G401 (cell line): Measurements from ENCODE around the gene FNIP2. TPM values are rescaled to one million over a fixed set of nuclear protein-coding genes. Genes with fewer than 3 reads are reported as not detected.
"Not testable (repeated sequence)": the region's sequence is repeated elsewhere in the genome, so short reads cannot be mapped to it uniquely, and the experiment has no call there.

Source experiments
- DNase-seq: peaks from one replicate; pipeline ENCODE4 v3.0.0-alpha.2; 2015; ENCODE audit warnings: low spot score
- in situ Hi-C: cut with HindIII; loops from 2 replicates; pipeline ENCODE4 v1.10.0; 2016; ENCODE audit warnings: low sequenced_read_pairs, mixed read lengths
- total RNA-seq: library from RNA; depleted of rRNA; stranded (reverse); fragments of >200 nt; shearing (Covaris generic); gene quantifications from 2 replicates; pipeline ENCODE4 v1.2.3, GENCODE V29; 2014

The FNIP2 gene
- total RNA-seq, 1 experiment from 2014 or later = 28.9 TPM

DNA sequence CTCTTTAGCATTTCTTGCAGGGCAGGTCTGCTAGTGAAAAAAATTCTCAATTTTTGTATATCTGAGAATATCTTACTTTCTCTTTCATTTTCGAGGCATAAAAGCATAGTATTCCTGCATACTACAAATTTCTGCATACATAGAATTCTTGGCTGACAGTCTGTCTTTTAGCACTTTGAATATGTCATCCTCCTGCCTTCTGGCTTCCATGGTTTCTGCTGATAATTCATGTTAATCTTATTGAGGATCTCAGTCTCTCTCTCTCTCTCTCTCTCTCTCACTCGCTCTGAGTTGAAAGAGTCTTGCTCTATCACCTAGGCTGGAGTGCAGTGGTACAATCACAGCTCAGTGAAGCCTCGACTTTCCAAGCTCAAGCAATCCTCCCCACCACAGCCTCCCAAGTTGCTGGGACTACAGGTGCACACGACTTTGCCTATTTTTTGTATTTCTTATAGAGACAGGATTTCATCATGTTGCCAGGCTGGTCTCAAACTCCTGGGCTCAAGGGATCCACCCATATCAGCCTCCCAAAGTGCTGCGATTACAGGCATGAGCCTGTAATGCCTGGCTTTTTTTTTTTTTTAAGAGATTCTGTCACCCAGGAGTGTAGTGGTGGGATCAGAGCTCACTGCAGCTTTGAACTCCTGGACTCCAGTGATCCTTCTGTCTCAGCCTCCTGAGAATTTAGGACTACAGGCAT is 161.3 kb downstream of the FNIP2 start:
- DNase-seq = no peak
- in situ Hi-C loops = no loop called here

GRCh38 chr4:158930639-158930972 is 161.8 kb downstream of the FNIP2 start:
- DNase-seq = no peak
- in situ Hi-C loops = no loop called here

GRCh38 chr4:158933236-158933635 is 164.4 kb downstream of the FNIP2 start:
- no peak for DNase-seq
- in situ Hi-C loops = no loop called here

DNA sequence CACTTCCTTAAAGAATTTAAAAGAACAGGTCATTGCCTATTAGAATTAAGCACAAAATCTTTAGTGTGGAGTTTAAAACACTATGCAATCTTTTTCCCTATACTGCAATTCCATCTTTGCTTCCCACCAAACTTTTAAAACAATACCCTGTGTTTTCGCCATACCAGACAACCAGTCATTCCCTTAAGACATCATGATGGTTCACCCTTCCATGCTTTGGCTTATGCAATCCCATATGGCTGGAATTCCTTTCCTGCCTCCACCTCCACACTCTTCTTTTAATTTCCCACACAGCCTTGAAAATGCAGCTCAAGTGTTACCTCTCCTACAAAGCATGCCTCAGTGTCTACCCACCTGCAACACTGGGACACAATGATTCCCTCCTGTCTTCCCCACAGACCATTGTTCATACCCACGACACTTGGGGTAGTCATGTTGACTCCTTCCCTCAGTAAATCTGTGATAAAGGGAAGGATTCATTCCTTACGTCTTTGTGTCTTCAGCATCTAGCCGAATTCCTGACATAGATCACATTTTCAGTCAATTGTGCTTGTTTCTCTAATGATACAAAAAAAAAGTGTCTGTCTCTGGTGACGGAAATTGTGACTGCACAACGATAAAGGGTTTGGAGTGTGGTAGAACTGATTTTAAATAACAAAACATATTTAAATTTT is 166.3 kb downstream of the FNIP2 start:
- DNase-seq = no peak
- in situ Hi-C loops = no loop called here

DNA sequence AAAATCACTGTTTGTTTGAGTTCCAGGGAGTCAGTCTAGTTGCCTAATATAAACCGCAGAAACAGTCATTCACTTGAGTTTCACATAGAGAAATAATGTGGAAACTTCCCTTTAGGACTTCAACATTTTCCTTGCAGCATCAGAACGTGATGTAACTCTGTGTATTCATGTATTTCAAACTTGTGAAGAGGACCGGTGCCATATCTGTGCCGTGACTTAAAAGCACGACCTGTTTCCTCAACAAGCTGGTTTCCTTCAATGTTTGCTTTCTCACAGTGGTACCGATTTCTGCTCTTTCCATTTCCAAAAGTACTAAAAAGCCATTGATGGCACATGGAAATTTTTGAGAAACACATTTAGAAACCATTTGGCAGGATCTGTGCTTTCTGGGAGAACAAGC is 167.4 kb downstream of the FNIP2 start:
- DNase-seq = peak; percentile 6
- in situ Hi-C loops = no loop called here

DNA sequence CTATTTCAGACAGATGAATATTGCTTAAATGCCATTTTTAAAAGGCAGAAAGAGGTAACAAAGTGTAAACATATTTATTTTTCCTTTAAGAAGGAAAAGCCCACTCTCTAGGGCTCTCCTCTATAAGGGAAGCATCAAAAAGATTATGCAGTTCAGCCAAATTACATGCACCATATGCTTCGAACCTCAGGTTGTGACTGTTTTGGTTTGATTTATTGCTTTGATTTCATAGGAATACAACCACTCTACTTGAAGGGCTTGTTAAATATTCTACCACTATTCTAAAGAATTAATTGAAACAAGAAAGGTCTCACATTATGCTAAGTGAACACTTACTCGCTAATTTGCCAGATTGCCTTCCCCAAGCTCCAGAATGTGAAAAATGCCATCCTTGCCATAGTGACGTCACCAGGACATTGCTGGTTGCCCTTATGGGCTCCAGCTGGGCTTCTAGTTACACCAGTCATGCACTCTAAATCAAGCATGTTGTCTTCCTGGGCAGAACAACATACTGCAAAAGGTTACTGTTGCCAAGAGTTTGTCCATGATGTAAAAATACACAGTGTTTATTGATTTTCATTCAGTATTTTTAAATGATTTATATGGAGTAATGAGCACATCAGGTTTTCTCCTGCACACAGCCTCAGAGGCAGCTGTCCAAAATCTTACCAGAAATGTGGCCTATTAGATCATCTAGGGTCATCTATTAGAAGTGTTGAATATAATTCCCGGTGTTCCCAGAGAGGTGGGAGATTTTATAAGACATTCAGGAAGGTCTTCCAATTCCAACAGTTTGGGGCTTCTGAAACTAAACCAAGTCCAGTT is 169.6 kb downstream of the FNIP2 start:
- peak; percentile 63 for DNase-seq
- in situ Hi-C loops = no loop called here

DNA sequence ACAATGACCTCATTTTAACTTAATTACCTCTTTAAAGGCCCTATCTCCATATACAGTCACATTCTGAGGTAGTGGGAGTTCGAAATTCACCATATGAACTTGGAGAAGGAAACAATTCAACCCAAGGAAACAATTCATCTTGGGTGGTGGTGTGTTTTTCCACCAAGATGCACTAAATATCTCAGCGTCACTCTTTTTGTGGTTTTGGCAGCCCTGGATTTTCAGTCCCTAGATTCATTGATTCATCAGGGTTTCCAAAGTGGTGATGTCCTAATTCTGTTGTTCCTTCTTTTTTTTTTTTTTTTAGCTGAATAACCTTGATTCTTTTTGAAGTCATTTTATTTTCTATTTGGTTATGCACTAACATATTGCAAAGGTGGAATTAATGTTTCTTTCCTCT is 171.4 kb downstream of the FNIP2 start:
- no peak for DNase-seq
- in situ Hi-C loops = no loop called here

GRCh38 chr4:158941321-158941720 is 172.5 kb downstream of the FNIP2 start:
- in situ Hi-C loops = no loop called here
- DNase-seq = no peak

GRCh38 chr4:158941895-158942294 is 173.1 kb downstream of the FNIP2 start:
- no peak for DNase-seq
- in situ Hi-C loops = no loop called here

- in situ Hi-C loops = no loop called here
- DNase-seq = no peak
These were observed 176.8 kb downstream of the FNIP2 start for GRCh38 chr4:158945529-158946108.

- in situ Hi-C loops = no loop called here
- DNase-seq = no peak
These were observed 178.0 kb downstream of the FNIP2 start for GRCh38 chr4:158946825-158947224.

GRCh38 chr4:158948071-158948470 is 179.2 kb downstream of the FNIP2 start:
- no peak for DNase-seq
- in situ Hi-C loops = no loop called here

- in situ Hi-C loops = no loop called here
- DNase-seq = no peak
These were observed 180.3 kb downstream of the FNIP2 start for GRCh38 chr4:158949099-158949498.

DNA sequence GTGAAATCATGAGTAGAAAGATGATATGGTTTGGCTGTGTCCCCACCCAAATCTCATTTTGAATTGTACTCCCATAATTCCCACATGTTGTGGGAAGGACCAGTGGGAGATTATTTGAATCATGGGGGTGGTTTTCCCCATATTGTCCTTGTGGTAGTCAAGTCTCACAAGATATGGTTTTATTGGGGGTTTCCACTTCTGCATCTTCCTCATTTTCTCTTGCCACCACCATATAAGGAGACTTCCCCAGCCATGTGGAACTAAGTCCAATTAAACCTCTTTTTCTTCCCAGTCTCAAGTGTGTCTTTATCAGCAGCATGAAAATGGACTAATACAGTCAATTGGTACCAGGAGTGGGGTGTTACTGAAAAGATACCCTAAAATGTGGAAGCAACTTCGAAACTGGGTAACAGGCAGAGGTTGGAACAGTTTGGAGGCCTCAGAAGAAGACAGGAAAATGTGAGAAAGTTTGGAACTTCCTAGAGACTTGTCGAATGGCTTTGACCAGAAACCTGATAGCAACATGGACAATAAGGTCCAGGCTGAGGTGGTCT is 183.5 kb downstream of the FNIP2 start:
- in situ Hi-C loops, DNase-seq: not testable (repeated sequence)

GRCh38 chr4:158956345-158956744 is 187.5 kb downstream of the FNIP2 start:
- DNase-seq, in situ Hi-C loops: not testable (repeated sequence)

DNA sequence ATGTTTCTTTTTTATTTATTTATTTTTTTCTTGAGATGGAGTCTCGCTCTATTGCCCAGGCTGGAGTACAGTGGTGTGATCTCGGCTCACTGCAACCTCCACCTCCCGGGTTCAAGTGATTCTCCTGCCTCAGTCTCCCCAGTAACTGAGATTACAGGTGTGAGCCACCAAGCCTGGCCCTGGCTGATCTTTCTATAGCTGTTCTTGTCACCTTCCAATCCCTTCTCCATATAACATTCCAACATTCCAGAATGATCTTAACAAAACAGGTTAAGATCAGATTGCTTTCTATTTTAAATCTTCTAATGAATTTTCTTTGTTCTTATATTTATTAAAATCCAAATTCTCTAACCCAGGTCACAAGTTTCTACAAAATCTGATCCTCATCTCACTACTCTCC is 188.1 kb downstream of the FNIP2 start:
- in situ Hi-C loops = not testable (repeated sequence)

More for the DNA sequence above, 188.1 kb downstream of the FNIP2 start:
- not testable (repeated sequence) for DNase-seq
